G401.6 (cell line): Measurements from ENCODE around the gene ABO.
"Not testable (repeated sequence)": the region's sequence is repeated elsewhere in the genome, so short reads cannot be mapped to it uniquely, and the experiment has no call there.

Experiments
- FAIRE-seq: peaks from 2 replicates; lab custom pipeline; 2012; peaks lifted over from hg19 to GRCh38; lab: Jason Lieb, UNC

The ABO gene

DNA sequence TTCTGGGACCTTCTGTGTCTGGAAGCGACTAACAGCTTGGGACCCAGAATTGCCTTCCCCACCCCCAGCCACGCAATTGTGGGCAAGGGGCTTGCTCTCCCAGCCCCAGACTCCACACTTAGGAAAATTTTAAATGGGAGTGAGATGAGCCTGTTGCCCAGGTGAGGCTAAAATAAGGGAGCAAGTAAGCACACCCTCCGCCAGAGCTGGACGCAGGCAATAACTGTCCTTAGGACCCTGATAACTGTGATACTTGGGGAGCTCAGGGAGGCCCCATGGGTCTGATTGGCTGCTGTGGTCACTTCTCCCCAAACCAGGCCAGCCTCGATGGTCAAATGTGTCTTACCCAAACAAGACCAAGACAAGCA is 13.3 kb downstream of the ABO start:
- no peak for FAIRE-seq

DNA sequence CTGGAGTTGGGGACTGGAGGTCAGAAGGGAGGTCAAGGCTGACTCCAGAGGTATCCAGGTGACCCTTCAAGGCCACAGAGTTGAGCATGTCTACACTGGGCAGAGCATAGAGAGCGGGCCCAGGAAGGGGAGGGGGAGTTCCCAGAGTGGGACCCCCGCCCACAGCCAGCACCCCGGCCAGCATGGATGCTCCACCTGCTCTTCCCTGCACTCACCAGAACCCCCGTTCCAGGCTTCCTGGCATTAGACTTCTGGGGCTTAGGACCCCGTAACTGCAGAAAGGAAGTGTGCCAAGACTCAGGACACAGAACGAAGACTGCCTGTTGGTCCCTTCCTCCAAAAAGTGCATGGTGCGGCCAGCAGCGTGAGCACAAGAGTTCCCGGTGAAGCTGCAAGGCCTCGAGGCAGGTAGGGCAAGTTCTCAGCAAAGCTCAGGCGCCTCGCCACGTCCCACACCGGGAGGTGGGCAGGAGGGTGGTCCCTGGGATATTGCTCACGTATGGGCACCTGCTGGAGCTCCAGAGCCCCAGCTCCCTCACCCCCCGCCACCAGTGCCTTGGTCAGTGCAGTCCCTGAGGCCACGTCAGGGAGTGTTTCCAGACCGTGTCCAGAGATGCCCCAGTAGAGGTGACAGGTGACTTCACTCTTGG is 13.8 kb downstream of the ABO start:
- FAIRE-seq = no peak

DNA sequence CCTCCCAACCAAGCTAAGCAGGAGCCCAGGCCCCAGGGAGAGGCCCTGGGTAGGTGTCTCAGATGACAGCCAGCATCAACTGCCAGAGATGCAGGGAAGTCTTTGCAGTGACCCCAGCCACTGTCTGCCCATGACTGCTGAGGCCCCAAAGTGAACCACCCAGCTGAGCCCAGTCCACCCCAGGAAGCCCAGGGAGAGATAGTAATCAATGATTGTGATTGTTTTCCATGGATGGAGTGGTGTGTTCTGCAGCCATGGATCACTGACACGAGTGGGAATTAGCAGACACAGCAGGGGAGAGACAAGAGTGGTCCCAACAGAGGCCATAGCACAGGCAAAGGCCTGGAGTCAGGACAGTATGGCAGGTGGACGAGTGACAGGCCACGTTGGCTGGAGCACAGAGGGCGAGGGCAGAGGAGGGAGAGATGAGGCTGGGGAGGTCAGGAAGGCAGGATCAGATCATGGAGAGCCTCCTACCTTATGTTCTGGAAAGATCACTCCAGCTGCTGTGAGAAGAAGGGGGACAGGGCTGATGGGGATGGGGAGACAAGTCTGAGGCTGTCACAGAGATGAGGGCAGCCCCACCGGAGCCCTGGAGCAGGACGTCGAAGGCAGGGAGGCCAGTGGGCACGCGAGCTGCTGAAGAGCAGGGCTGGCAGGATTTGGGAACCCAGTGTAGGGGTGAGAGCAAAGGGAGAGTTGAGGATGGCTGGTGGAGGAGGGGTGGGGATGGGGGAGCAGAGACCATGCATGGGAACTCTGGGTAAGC is 14.5 kb downstream of the ABO start:
- FAIRE-seq = no peak

DNA sequence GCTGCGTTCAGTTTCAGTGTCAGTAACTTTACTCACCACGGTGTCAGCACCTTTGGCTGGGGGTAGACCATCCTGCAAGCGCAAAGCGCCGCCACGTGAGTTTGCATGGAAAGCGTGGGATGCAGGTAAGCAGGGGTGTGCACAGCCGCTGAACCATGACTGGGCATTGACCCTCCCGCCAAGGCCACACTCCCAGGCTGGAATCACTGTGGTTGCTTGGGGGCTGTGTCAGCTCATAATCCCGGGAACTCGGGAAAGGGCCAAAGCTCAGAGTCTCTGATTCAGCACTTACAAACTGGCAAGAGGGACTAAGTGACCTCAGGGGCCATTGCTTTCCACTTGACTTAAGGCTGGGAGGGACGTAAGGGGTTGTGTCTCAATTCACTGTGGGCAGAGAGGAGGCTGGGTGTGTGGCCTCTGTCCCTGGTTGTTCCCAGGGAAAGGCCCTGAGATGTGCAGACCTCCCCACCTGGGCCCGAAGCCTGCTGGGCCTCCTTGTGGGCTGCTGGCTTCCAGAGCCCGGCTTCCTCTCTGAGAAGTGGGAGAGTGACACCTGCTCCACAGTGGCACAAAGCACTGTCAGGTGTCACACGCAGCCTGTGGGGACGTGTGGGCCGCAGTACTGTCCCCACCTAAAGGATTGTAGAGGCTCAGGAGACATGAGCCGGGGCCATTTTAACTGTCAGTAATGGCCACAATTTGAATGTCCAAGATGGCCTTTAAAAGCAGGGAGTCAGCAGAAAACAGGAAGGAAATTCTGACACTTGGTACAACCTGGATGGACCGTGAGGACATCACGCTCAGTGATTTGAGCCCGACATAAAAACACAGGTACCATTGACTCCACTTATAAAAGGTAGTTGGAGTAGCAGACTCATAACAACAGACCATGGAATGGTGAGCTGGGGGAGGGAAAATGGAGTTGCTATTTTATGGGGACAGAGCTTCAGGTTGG is 16.7 kb downstream of the ABO start:
- no peak for FAIRE-seq

DNA sequence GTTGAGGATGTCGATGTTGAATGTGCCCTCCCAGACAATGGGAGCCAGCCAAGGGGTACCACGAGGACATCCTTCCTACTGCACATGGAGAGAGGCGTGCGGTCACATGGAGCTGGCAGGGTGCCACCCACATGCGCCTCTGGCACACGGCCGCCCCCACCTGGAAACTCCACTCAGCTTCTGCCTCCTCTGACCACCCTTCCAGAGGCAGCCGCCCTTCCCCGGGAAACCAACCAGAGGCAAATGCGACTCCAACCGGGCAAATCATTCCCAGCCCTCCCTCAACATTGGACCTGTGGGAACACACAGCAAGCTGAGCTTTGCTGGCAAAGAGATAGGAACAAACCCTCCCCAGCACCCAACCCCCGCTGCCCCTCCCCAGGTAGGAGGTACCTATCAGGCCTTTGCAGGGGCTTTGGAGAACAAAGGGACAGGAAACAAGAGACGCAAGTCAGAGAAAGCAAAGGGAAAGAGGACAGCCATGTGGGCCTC is 17.5 kb downstream of the ABO start:
- FAIRE-seq = no peak

DNA sequence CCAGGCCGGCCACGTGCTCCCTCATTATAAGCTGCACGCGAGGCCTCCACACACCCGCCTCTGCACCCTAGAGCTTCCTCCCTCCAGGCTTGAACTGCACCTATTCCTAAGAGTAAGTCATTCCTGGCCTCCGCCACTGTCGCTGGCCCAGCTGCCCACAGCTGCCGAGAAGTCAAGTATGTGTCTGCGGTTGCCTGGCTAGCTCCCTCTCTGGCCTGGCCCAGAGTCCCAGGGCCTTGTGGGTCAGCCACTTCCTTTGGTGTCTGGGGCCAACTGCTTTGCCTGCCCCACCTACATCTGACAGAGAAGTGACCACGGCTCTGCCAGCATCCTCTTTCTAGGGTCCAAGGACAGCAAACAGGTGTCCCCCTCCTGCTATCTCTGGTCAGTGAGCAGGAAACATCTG is 18.3 kb downstream of the ABO start:
- no peak for FAIRE-seq

DNA sequence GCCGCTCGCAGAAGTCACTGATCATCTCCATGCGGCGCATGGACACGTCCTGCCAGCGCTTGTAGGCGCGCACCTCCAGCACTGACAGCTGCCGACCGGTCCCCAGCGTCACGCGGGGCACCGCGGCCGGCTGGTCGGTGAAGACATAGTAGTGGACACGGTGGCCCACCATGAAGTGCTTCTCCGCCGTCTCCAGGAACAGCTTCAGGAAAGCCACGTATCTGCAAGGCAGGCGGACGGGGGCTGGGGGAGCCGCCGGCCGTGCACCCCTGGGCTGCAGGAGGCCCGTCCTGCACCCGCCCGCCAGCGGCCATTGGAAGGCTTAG is 18.9 kb downstream of the ABO start:
- FAIRE-seq = no peak

DNA sequence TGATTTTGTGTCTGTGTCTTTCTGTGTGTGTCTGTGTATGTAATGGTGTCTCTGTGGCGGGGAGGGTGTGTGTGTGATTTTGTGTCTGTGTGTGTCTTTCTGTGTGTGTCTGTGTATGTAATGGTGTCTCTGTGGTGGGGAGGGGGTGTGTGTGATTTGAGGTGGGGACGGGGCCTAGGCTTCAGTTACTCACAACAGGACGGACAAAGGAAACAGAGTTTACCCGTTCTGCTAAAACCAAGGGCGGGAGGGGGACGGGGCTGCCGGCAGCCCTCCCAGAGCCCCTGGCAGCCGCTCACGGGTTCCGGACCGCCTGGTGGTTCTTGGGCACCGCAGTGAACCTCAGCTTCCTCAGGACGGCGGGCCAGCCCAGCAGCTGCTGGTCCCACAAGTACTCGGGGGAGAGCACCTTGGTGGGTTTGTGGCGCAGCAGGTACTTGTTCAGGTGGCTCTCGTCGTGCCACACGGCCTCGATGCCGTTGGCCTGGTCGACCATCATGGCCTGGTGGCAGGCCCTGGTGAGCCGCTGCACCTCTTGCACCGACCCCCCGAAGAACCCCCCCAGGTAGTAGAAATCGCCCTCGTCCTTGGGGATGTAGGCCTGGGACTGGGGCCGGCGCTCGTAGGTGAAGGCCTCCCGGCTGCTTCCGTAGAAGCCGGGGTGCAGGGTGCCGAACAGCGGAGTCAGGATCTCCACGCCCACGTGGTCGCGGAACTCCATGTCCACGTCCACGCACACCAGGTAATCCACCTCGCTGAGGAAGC is 19.4 kb downstream of the ABO start:
- FAIRE-seq = no peak

DNA sequence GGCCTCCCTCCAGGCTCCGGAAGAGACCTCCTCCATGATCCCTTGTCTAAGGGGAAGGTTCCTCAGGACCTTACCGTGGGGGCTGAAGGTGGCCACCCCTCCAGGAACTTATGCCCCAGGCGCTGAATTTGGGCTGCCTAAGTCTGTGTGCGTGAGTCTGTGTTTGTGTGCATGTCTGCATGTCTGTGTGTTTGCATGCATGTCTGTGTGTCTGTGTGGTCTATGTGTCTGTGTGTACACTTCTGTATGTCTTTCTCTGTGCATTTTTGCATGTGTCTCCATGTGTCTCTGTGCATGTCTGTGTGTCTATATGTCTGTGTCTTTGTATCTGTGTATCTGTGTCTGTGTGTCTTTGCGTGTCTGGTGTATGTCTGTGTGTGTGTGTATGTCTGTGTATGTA is 20.5 kb downstream of the ABO start:
- no peak for FAIRE-seq

DNA sequence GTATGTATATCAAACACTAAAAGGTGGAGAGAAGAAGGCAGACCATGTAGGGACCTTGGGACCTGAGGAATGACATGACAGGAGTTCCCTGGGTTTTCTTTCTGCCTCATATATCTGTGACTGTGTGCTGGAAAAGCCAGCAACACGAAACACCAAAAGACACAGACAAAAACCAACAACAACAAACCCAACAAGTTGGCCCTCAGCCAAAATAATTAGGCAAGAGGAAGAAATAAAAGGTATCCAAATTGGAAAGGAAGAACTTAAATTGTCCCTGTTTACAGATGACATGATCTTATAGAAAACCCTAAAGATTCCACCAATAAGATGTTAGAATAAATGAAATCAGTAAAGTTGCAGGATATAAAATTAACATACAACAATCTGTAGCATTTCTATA is 21.7 kb downstream of the ABO start:
- no peak for FAIRE-seq

DNA sequence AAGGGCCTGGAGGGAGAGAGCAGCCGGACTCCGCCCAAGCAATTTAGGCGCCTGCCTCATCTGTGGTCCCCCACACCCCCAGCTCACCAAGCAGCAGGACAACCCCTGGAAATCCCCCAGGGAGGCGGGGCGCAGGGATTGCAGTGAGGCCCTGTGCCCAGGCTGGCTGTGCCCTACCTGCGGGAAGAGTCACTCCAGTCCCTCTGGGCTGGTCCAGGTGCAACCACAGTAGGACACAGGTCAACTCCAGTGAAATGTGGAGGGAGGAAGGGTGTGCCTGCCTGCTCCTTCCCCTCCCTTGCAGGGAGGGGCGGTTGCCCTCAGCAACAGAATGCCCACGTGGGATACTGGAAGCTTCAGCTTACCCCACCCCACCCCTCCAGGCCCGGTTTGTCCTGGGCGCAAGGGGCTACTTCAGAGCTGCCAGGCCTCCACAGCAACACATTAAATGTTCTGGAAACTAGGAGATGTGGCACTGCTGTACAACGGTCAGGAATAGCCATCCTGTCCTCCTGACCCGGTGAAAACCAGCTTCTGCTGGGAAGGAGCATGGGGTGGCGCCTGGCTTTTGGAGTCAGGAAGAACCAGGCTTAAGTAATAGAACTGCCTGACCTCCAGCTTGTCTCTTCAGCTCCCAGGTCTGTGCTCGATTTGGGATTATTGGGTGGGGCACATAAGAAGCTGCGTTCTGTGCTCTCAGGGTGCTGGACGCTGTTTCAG is 22.5 kb downstream of the ABO start:
- no peak for FAIRE-seq

DNA sequence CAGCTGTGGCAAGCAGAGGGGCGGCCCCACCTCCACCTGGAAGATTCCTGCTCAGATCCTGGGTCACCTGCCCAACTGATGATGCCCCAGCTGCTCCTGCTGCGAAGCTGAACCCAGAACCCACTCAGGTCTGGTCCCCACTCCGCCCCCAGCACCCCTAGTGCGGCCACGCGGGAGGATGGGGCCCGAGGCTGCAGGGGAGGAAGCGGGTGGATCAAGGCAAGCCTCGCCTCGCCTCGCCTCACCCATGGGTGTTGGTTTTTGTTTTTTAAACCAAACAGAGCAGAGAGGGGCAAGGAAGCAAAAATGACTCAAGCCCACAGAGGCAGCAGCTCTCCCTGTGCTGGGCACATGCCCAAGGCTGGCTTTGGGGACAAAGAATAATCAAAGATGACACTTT is 23.2 kb downstream of the ABO start:
- no peak for FAIRE-seq

DNA sequence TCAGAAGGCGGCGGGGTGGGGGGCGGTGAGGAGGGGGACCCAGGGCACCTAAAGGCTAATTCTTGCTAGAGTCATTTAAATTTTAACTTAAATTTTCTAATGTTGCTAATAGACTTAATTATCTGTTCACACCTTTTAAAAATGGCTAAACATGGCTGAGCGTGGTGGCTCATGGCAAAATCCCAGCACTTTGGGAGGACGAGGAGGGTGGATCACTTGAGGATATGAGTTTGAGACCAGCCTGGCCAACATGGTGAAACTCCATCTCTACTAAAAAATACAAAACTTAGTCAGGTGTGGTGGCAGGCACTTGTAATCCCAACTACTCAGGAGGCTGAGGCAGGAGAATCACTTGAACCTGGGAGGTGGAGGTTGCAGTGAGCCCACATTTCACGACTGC is 23.8 kb downstream of the ABO start:
- not testable (repeated sequence) for FAIRE-seq

DNA sequence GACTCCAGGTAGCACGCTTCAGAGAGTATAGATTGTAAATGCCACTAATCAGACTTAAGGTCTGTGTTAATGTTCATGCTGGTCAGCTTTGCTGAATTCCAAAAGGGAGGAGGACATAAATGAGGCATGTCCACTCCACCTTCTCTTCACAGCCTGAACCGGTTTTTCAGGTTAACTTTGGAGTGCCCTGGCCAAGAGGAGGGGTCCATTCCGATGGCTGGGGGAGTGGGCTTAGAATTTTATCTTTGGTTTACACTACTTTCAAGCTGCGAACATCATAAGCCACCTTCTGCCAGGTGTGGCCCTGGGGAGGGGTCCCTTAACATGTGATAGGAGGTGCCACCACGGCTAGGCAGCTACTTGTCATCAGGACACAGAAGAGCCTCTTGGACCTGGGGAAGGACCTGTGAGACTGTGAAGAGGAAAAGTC is 24.2 kb downstream of the ABO start:
- no peak for FAIRE-seq

DNA sequence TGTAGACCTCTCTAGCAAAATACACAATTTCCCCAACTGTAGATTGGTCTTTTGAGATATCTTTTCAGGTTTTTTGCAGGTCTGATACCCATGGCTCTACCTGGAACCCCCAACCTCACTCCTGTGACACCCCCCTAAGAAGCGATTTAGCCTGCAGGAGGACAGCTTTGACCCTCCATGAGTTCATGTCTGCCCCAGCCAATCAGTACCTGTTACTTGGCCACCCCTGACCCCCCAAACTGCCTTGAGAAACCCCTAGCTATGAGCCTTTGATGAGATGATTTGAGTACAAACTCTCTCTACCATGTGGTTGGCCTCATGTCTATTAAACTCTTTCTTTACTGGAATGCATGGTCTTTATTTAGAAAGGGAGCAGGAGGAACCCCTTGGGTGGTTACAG is 25.7 kb downstream of the ABO start:
- no peak for FAIRE-seq

DNA sequence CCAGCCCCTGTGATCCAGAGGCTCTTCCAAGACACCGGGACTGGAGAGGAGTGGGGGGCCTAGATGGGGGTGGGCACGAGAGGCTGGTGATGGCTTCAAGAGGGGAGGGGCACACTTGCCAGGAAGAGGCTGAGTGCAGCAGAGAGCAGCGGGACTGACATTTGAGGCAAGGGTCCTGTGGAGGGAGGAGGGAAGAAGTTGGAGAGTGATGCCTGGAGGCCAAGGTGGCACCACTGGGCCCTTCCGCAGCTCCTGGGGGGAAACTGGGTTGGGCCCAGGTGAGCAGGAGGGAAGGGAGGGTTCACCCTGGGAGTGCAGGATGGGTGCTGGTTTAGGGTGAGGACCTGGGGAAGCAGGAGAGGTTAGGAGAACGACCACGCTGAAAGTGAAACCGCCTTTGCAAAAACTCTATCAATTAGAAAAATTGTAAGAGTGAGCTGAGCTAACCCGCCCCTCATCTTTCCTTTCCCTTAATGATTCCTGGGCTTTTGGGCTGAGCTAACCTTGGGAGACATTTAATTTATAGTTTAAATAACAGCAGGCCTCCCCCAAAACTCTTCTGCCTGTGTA is 26.2 kb downstream of the ABO start:
- FAIRE-seq = no peak

DNA sequence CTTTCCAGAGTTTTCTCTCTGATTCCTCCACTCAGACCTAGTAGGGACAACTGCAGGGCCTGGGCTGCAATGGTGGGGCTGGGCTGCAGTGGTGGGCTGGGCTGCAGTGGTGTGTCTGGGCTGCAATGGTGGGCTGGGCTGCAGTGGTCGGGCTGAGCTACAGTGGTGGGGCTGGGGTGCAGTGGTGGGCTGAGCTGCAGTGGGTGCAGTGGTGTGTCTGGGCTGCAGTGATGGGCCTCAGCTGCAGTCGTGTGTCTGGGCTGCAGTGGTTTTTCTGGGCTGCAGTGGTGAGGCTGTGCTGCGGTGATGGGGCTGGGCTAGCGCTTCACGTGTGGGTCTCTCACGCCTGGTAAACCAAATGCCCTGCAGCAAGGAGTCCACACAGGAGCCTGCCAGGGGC is 27.4 kb downstream of the ABO start:
- no peak for FAIRE-seq

DNA sequence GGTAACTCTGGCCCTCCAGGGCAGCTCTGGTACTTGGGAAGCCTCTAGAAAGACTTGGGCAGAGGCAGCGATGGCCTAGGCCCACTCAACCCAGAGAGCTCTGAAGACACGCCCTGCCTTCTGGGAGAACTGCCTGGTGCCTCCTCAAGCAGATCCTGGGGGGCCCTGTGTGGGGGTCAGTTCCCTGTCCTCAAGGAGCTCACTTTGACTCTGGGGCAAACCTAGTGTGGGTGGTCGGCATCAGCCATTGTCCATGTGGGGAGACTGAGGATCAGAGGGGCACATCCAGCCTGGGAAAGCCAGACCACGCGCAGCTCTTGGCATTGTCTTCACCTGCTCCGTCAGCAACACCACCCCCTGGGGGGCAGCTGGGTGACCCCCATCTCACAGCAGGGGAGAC is 28.0 kb downstream of the ABO start:
- no peak for FAIRE-seq

DNA sequence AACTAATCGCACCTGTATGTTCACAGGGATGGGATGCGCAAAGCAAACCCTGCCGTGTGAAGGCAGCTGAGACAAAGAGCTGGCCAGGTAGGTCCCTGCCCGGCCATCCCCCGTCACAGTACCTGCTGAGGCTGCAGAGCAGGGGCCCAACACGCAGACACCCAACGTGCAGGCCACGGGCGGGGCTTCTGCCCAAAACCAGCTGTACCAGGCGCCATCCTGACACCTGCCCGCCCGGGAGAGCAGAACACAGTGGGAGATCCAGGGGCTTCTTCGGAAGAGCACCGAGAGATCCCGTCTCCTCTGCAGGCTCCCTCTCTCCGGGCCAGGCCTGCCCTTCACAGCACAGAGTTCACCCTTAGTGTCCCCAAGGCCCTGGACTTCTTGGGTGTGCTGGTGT is 28.4 kb downstream of the ABO start:
- FAIRE-seq = no peak

DNA sequence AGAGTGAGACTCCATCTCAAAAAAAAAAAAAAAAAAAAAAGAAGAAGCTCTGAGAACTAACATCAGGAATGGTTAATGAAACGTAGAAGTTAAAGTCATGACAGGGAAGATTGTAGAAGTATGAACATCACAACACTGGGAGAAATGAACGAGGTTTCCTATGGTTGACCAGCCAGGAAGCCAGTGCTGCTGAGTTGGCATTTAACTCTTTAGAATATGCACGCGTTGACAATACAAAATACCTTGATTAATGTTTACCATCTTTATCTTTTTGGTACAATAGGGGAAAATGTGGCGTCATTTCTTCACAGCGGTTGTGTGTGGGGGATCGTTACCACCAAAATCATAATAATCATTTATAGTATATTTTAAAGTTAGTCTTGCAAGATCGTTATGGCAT is 32.0 kb downstream of the ABO start:
- no peak for FAIRE-seq

DNA sequence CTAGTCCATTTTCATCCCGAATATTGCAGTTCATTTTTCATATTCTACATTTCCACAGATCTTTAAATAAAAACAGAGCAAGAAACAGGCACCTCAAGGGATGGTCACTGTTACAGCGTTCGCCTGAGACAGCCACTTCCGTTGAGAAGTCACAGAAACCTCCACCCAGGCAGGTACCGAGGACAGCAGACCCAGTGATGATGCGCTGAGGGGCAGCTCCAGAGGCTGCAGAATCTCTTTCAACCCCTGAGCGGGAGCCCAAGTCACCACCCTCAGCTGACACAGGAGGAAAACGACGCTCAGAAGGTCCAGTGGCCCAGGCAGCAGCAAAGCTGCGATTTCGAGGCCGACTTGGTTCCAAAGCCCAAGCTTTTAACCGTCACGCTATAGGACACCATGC is 32.8 kb downstream of the ABO start:
- no peak for FAIRE-seq
